Heart left ventricle (tissue), 16 donors: ENCODE results near the gene EMC1. TPM values are rescaled to one million over a fixed set of nuclear protein-coding genes. Genes with fewer than 3 reads are reported as not detected.

Experiments
- ATAC-seq, 4 donors: fragments of 200-7000 bp; cut with Tn5 transposase; one replicate each; pipeline ENCODE4 v1.9.1; 2020 to 2022; ENCODE audit warnings: moderate library complexity in 4 of 4, mild to moderate bottlenecking in 3 of 4, moderate number of reproducible peaks in 1 of 4
- DNase-seq, 5 donors: peaks; one replicate each; pipeline ENCODE4 v3.0.0-alpha.2; 2020
- H3K27ac ChIP-seq, 12 donors: fragments of 200-600 bp; sonication (generic) in 4 of 12; one replicate each; pipeline versions ENCODE4 v1.5.0 to v1.8.0; 2016 to 2022; ENCODE audit warnings: mild to moderate bottlenecking in 2 of 12
- H3K27me3 ChIP-seq, 9 donors: fragments of 200-600 bp; sonication (generic) in 2 of 9; one replicate each; pipeline versions ENCODE4 v1.5.1 to v1.8.0; 2016 to 2022; ENCODE audit warnings: mild to moderate bottlenecking in 3 of 9
- H3K36me3 ChIP-seq, 9 donors: fragments of 200-600 bp; sonication (generic) in 2 of 9; one replicate each; pipeline versions ENCODE4 v1.5.0 to v1.8.0; 2018 to 2022; ENCODE audit warnings: mild to moderate bottlenecking in 2 of 9
- H3K4me1 ChIP-seq, 12 donors: fragments of 200-600 bp; sonication (generic) in 4 of 12; one replicate each; pipeline versions ENCODE4 v1.5.0 to v1.8.0; 2016 to 2022; ENCODE audit warnings: mild to moderate bottlenecking in 3 of 12
- H3K4me3 ChIP-seq, 12 donors: fragments of 200-600 bp; sonication (generic) in 4 of 12; one replicate each; pipeline versions ENCODE4 v1.5.0 to v1.8.0; 2017 to 2022; ENCODE audit warnings: mild to moderate bottlenecking in 9 of 12, moderate library complexity in 4 of 12
- H3K9me3 ChIP-seq, 12 donors: fragments of 200-600 bp; sonication (generic) in 4 of 12; one replicate each; pipeline versions ENCODE4 v1.5.0 to v1.8.0; 2016 to 2022; ENCODE audit warnings: mild to moderate bottlenecking in 1 of 12
- CTCF ChIP-seq, 12 donors: fragments of 200-600 bp; sonication (generic) in 4 of 12; IDR thresholded peaks; one replicate each; pipeline versions ENCODE4 v1.5.0 to v1.8.0; 2018 to 2022; ENCODE audit warnings: antibody characterized with exemption in 12 of 12, mild to moderate bottlenecking in 5 of 12
- POLR2A ChIP-seq, 2 donors: fragments of 450-650 bp; IDR thresholded peaks; one replicate each; pipeline ENCODE4 v1.6.1; 2017; ENCODE audit warnings: antibody characterized with exemption in 2 of 2, mild to moderate bottlenecking in 2 of 2, moderate library complexity in 2 of 2
- WGBS, 4 donors: extraction: QIAGEN DNeasy Blood & Tissue Kit in 2 of 4; methylation state at CpG; one replicate each; pipeline versions ENCODE4 v1.1.5 to v1.1.7; 2013 to 2018; 5-methylcytosine and 5-hydroxymethylcytosine counted together
- intact Hi-C, 10 donors: fragments of 100-400 bp; cut with DNase I; formaldehyde crosslinking; loops; one replicate each; pipeline versions ENCODE4 v1.11.1 to v1.14.2; 2022
- polyA plus RNA-seq, 2 donors: library from polyadenylated mRNA; stranded (reverse); fragments of 200-250 nt; gene quantifications; one replicate each; pipeline ENCODE4 v1.2.3, GENCODE V29; 2013
- total RNA-seq, 9 donors: library from RNA; depleted of rRNA in 2 of 9; stranded (reverse); fragments of >200 nt in 2 of 9; fragmentation: NEBNext Ultra II Directional in 3 of 9; extraction: Animal tissue kit (Norgen Biotek cat#: 25700) in 3 of 9; gene quantifications; one replicate each; pipeline versions ENCODE4 v1.1.0 to v1.2.4, GENCODE V29; 2016 to 2023
- donor health status: ischemic (EF 13 %, LVEDD 7.1; RV severe dilation, severe dysfunction).
- donor health status: healthy with polysubstance abuse.
- donor health status: DM: no; HTN: yes; CAD: no.
- donor health status: DM: no; HTN: no; CAD: no.
- donor health status: ischemic (EF 25% LVEDD 6.9; RV normal size, moderate dysfunction).
- donor health status: ischemic (EF 25% LVEDD 5.7; RV mildly dilated, moderate dysfunction).
- donor health status: healthy.
- donor health status: DM: yes; HTN: yes; CAD: no.
- donor health status: ischemic (EF 35%, LVEDD 5.7; RV mildly dilated, moderate dysfunction).
- donor health status: nonischemic (EF 11% LVEDD 7.7; RV severe dilation, severe dysfunction).
- donor health status: DM: yes; HTN: yes; CAD: no.
- donor health status: PGD.
- donor health status: ischemic (EF 29% LVEDD 5.4; RV normal size, mild dysfunction).
- donor health status: nonischemic (EF 23%, LVEDD 6.1; RV moderate dilation, normal function).

EMC1 gene
- total and polyA plus RNA-seq, 11 donors, result 10.1 to 54.5 (median 28.9) TPM

- intact Hi-C loops, result loop anchor here in 1 of 10 donors (5.0 kb wide), 1 partner anchor 33 kb away; no protein-coding TSS in a partner anchor
- ATAC-seq (no peak), DNase-seq (no peak)
- Histone ChIP-seq H3K4me3 (peak overlapping the region; percentile 69 to 95 (median 86)), H3K36me3 (peaks cover 0 to 14% (median 7%) of the 10 kb centered on the region in 9 donors), H3K27me3 (no peaks in the 10 kb centered on the region), H3K9me3 (no peaks in the 10 kb centered on the region), H3K4me1 (peaks cover 10 to 83% (median 66%) of the 10 kb centered on the region in 12 donors), H3K27ac (peak overlapping the region in 11 of 12 donors; percentile 87 to 98 (median 95))
- TF ChIP-seq CTCF (IDR thresholded peaks at IDR 0.05) (no peak), POLR2A (IDR thresholded peaks at IDR 0.05) (no peak)
- 15 to 19% (median 19%) methylated on average over 8 of the region's 8 CpGs for WGBS, 4 donors
These were observed 42.5 kb downstream of the EMC1 start for GRCh38 chr1:19208710-19209438.

GRCh38 chr1:19206947-19207346 is 44.4 kb downstream of the EMC1 start:
- no peak for DNase-seq
- H3K27ac ChIP-seq, result peak overlapping the region in 1 of 12 donors; percentile 98
- H3K27me3 ChIP-seq, result no peaks in the 10 kb centered on the region
- no peaks in the 10 kb centered on the region for H3K9me3 ChIP-seq
- intact Hi-C loops, result loop anchor here in 1 of 10 donors (5.0 kb wide), 1 partner anchor 35 kb away; no protein-coding TSS in a partner anchor
- peaks cover 10 to 88% (median 77%) of the 10 kb centered on the region in 12 donors for H3K4me1 ChIP-seq
- no peak overlapping the region for H3K4me3 ChIP-seq
- no peak for ATAC-seq
- H3K36me3 ChIP-seq, result peaks cover 0 to 2% (median 0%) of the 10 kb centered on the region in 9 donors
- 27 to 38% (median 34%) methylated on average over 3 of the region's 3 CpGs for WGBS, 4 donors
- TF ChIP-seq POLR2A (IDR thresholded peaks at IDR 0.05), result no peak
- TF ChIP-seq CTCF (IDR thresholded peaks at IDR 0.05), result no peak

- 38 to 48% (median 44%) methylated on average over 5 of the region's 5 CpGs for WGBS, 4 donors
- DNase-seq (no peak), ATAC-seq (no peak)
- H3K27ac ChIP-seq, result peak overlapping the region in 2 of 12 donors; percentile 9 to 11
- TF ChIP-seq CTCF (IDR thresholded peaks at IDR 0.05), result no peak
- TF ChIP-seq POLR2A (IDR thresholded peaks at IDR 0.05), result no peak
- intact Hi-C loops, result loop anchor here in 1 of 10 donors (5.0 kb wide), 1 partner anchor 36 kb away; no protein-coding TSS in a partner anchor
- peaks cover 6 to 87% (median 72%) of the 10 kb centered on the region in 12 donors for H3K4me1 ChIP-seq
- no peaks in the 10 kb centered on the region for H3K9me3 ChIP-seq
- no peak overlapping the region for H3K4me3 ChIP-seq
- H3K36me3 ChIP-seq, result peaks cover 0 to 9% (median 7%) of the 10 kb centered on the region in 9 donors
- H3K27me3 ChIP-seq, result no peaks in the 10 kb centered on the region
These were observed 45.5 kb downstream of the EMC1 start for GRCh38 chr1:19205845-19206244.

GRCh38 chr1:19205403-19205802 is 45.9 kb downstream of the EMC1 start:
- Histone ChIP-seq H3K4me3 (no peak overlapping the region), H3K4me1 (peaks cover 3 to 89% (median 69%) of the 10 kb centered on the region in 12 donors)
- WGBS, 4 donors, result 80 to 97% (median 97%) methylated on average over 1 of the region's 1 CpG

More at GRCh38 chr1:19205403-19205802, 45.9 kb downstream of the EMC1 start:
- H3K27me3 ChIP-seq, result no peaks in the 10 kb centered on the region
- H3K27ac ChIP-seq, result peak overlapping the region in 2 of 12 donors; percentile 9 to 11
- H3K36me3 ChIP-seq, result peaks cover 0 to 14% (median 11%) of the 10 kb centered on the region in 9 donors
- TF ChIP-seq CTCF (IDR thresholded peaks at IDR 0.05) (no peak), POLR2A (IDR thresholded peaks at IDR 0.05) (no peak)
- H3K9me3 ChIP-seq, result no peaks in the 10 kb centered on the region
- DNase-seq, result no peak
- intact Hi-C loops, result loop anchor here in 1 of 10 donors (5.0 kb wide), 1 partner anchor 37 kb away; no protein-coding TSS in a partner anchor
- ATAC-seq, result no peak
